OCI-LY3 (cell line): ENCODE measurements around the gene ARHGAP4.

Source experiments
- CTCF ChIP-seq: fragments of 200-600, 300-600 bp; sonication (generic); IDR thresholded peaks from 2 replicates; pipeline ENCODE4 v1.5.1; 2014; ENCODE audit warnings: antibody characterized with exemption, low read length, low read depth
- EZH2phosphoT487 ChIP-seq: fragments of 200-600 bp; shearing (Covaris generic); IDR thresholded peaks from 2 replicates; pipeline ENCODE4 v1.6.1; 2018; ENCODE audit warnings: antibody characterized with exemption, mixed run types, low read depth

GRCh38 chrX:153881281-153881680 is 44.8 kb downstream of the ARHGAP4 start:
- TF ChIP-seq CTCF (no peak), EZH2phosphoT487 (no peak)
